Measurements from ENCODE around the gene CREB3L1. TPM values are rescaled to one million over a fixed set of nuclear protein-coding genes. Genes with fewer than 3 reads are reported as not detected.

Gene CREB3L1
- total RNA-seq, 1 experiment from 2014 or later = not detected

DNA sequence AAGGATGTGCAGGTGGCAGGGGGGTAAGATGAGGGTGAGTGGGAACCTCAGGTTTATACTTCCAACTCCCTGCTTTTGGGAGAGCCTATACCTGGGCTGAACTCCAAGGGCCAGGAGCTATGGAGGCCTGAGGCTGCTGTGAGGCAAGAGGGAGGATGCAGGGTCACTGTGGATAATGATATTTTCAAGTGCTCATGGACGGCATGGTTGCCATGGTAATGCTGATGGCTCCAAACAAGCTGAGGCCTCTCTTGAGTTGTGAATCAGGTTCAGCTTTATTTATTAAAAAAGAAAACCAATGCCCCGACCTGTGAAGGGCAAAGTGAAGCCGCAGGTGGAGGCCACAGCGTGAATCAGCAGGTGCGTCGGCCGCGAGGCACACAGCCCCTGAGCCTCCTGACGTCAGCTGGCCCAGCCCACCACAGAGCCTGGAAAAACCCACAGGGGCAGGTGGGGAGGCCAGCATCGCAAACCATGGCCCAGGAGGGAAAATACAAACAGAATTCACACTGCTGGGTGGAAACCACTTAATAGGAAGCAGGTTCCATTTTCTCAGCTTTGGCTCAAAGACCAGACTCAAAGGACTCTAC lies 17.4 kb upstream of the CREB3L1 start:
- Mint-ChIP-seq H3K9me3 (ENCODE audit: unreplicated experiment) (no peaks in the 10 kb centered on the region), H3K36me3 (ENCODE audit: insufficient read depth, unreplicated experiment) (no peaks in the 10 kb centered on the region), H3K4me1 (ENCODE audit: insufficient read depth, unreplicated experiment) (no peaks in the 10 kb centered on the region), H3K27me3 (ENCODE audit: insufficient read depth, unreplicated experiment) (no peaks in the 10 kb centered on the region), H3K4me3 (ENCODE audit: unreplicated experiment) (no peak overlapping the region), H3K27ac (ENCODE audit: low read depth, unreplicated experiment) (no peak overlapping the region)
- BruUV-seq (replicated peaks) = no TSS peak
- TF ChIP-seq, protein P1, sequence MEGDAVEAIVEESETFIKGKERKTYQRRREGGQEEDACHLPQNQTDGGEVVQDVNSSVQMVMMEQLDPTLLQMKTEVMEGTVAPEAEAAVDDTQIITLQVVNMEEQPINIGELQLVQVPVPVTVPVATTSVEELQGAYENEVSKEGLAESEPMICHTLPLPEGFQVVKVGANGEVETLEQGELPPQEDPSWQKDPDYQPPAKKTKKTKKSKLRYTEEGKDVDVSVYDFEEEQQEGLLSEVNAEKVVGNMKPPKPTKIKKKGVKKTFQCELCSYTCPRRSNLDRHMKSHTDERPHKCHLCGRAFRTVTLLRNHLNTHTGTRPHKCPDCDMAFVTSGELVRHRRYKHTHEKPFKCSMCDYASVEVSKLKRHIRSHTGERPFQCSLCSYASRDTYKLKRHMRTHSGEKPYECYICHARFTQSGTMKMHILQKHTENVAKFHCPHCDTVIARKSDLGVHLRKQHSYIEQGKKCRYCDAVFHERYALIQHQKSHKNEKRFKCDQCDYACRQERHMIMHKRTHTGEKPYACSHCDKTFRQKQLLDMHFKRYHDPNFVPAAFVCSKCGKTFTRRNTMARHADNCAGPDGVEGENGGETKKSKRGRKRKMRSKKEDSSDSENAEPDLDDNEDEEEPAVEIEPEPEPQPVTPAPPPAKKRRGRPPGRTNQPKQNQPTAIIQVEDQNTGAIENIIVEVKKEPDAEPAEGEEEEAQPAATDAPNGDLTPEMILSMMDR (IDR thresholded peaks at IDR 0.05; ENCODE audit: unreplicated experiment) = no peak
- POLR2A ChIA-PET = no interaction called here
- intact Hi-C loops (cut with micrococcal nuclease) = no loop called here
- no peak for DNase-seq (ENCODE audit: unreplicated experiment)
- CTCF ChIA-PET = interaction anchor here (1.0 to 2.0 kb wide), 4 partner anchors 12 to 55 kb away, joined by 4 read pairs; no protein-coding TSS in a partner anchor

DNA sequence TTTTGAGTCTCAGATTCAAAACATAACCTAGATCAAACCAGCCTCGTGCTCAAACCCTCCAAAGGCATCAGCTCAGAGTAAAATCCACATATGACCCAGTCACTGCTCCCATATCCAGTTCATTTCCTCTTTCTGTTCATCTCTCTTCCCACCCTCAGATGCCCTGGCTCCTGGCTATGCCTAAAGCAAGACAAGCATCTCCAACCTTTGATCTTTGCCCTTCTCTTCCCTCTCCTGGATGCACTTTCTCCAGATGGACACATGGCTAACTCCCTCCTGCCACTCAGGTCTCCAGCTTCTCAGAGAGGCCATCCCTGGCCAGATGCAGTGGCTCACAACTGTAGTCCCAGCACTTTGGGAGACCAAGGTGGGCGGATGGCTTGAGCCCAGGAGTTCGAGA lies 14.3 kb upstream of the CREB3L1 start:
- no peak overlapping the region for H3K4me3 Mint-ChIP-seq (ENCODE audit: unreplicated experiment)
- CTCF ChIA-PET = no interaction called here
- no peaks in the 10 kb centered on the region for H3K27me3 Mint-ChIP-seq (ENCODE audit: insufficient read depth, unreplicated experiment)
- no peaks in the 10 kb centered on the region for H3K36me3 Mint-ChIP-seq (ENCODE audit: insufficient read depth, unreplicated experiment)
- no peak overlapping the region for H3K27ac Mint-ChIP-seq (ENCODE audit: low read depth, unreplicated experiment)
- DNase-seq (ENCODE audit: unreplicated experiment) = no peak
- intact Hi-C loops (cut with micrococcal nuclease) = no loop called here
- H3K9me3 Mint-ChIP-seq (ENCODE audit: unreplicated experiment) = no peaks in the 10 kb centered on the region
- no peaks in the 10 kb centered on the region for H3K4me1 Mint-ChIP-seq (ENCODE audit: insufficient read depth, unreplicated experiment)
- TF ChIP-seq, protein P1 (IDR thresholded peaks at IDR 0.05; ENCODE audit: unreplicated experiment) = no peak
- no TSS peak for BruUV-seq (replicated peaks)
- POLR2A ChIA-PET = interaction anchor here (0.6 to 1.6 kb wide), 2 partner anchors 20 to 36 kb away, joined by 3 to 5 read pairs; no protein-coding TSS in a partner anchor

DNA sequence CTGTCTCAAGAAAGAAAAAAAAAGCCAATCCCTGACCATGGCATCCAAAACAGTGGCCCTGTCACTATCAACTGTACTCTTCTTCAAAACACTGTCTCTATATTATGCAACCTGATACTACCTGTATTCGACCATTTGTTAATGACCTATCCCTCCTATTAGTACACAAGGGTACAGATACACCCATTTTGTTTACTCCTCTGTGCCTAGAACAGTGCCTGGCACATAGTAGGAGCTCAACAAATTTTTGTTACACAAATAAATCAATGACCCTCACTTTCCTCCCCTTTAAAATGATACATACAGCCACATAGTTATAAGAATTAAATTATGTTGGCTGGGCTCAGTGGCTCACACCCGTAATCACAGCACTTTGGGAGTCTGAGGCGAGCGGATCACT lies 13.4 kb upstream of the CREB3L1 start:
- no peak for DNase-seq (ENCODE audit: unreplicated experiment)
- ChIA-PET POLR2A (interaction anchor here (0.6 to 1.6 kb wide), 2 partner anchors 20 to 37 kb away, joined by 3 to 5 read pairs; no protein-coding TSS in a partner anchor), CTCF (interaction anchor here (1.0 kb wide), 1 partner anchor 422 kb away, joined by 3 read pairs; no protein-coding TSS in a partner anchor)
- TF ChIP-seq, protein P1 (IDR thresholded peaks at IDR 0.05; ENCODE audit: unreplicated experiment) = no peak
- no peaks in the 10 kb centered on the region for H3K36me3 Mint-ChIP-seq (ENCODE audit: insufficient read depth, unreplicated experiment)
- H3K27ac Mint-ChIP-seq (ENCODE audit: low read depth, unreplicated experiment) = no peak overlapping the region
- no peaks in the 10 kb centered on the region for H3K4me1 Mint-ChIP-seq (ENCODE audit: insufficient read depth, unreplicated experiment)
- intact Hi-C loops (cut with micrococcal nuclease) = no loop called here
- BruUV-seq (replicated peaks) = no TSS peak
- no peaks in the 10 kb centered on the region for H3K9me3 Mint-ChIP-seq (ENCODE audit: unreplicated experiment)
- no peaks in the 10 kb centered on the region for H3K27me3 Mint-ChIP-seq (ENCODE audit: insufficient read depth, unreplicated experiment)
- H3K4me3 Mint-ChIP-seq (ENCODE audit: unreplicated experiment) = no peak overlapping the region

DNA sequence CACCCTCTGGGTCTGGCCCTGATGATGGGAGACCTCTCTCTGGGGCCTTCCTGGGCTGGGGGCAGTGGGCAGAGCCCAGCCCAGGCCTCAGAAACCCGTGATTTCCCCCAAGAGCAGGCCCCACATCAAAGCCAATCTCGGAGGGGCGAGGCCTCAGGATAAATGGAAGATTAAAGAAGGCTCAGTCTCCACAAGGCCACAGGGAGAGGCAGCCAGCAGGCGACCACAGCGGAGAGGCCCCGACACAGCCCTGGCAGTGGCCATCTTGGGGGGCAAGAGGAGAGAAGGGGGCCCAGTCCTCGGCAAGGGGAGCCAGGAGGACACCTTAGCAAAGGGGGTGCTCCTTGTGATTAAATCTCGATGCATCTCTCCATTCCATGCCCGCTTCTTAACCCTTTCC lies 12.5 kb upstream of the CREB3L1 start:
- TF ChIP-seq, protein P1 (IDR thresholded peaks at IDR 0.05; ENCODE audit: unreplicated experiment) = no peak
- Mint-ChIP-seq H3K27ac (ENCODE audit: low read depth, unreplicated experiment) (no peak overlapping the region), H3K36me3 (ENCODE audit: insufficient read depth, unreplicated experiment) (peaks cover 6% of the 10 kb centered on the region), H3K4me3 (ENCODE audit: unreplicated experiment) (no peak overlapping the region), H3K4me1 (ENCODE audit: insufficient read depth, unreplicated experiment) (no peaks in the 10 kb centered on the region), H3K9me3 (ENCODE audit: unreplicated experiment) (no peaks in the 10 kb centered on the region), H3K27me3 (ENCODE audit: insufficient read depth, unreplicated experiment) (no peaks in the 10 kb centered on the region)
- no TSS peak for BruUV-seq (replicated peaks)
- CTCF ChIA-PET = no interaction called here
- POLR2A ChIA-PET = no interaction called here
- no peak for DNase-seq (ENCODE audit: unreplicated experiment)
- intact Hi-C loops (cut with micrococcal nuclease) = no loop called here

Measured in MCF 10A (cell line).